GM10248 (cell line): Measurements from ENCODE around the gene VAPA.
"Not testable (repeated sequence)": the region's sequence is repeated elsewhere in the genome, so short reads cannot be mapped to it uniquely, and the experiment has no call there.

Experiments
- CTCF ChIA-PET: fragments of 300-600 bp; sonication (Branson Sonifier 250); formaldehyde crosslinking; extraction: SDS; loops from one replicate; lab custom pipeline; 2021; ENCODE audit warnings: antibody characterized with exemption; lab: Yijun Ruan, JAX
- POLR2A ChIA-PET: fragments of 350-650 bp; sonication (Branson Sonifier 250); formaldehyde crosslinking; extraction: SDS; loops from one replicate; lab custom pipeline; 2020; ENCODE audit warnings: antibody characterized with exemption; lab: Yijun Ruan, JAX
- DNase-seq: peaks from one replicate; pipeline ENCODE4 v3.0.0; 2012; ENCODE audit errors: extremely low spot score
- TF ChIP-seq, protein P1 (sequence below): IDR thresholded peaks from 2 replicates; pipeline ENCODE4 v1.5.1; 2012; ENCODE audit warnings: mild to moderate bottlenecking, low read depth; ENCODE audit errors: extremely low read depth, missing control alignments, control extremely low read depth

Gene VAPA

DNA sequence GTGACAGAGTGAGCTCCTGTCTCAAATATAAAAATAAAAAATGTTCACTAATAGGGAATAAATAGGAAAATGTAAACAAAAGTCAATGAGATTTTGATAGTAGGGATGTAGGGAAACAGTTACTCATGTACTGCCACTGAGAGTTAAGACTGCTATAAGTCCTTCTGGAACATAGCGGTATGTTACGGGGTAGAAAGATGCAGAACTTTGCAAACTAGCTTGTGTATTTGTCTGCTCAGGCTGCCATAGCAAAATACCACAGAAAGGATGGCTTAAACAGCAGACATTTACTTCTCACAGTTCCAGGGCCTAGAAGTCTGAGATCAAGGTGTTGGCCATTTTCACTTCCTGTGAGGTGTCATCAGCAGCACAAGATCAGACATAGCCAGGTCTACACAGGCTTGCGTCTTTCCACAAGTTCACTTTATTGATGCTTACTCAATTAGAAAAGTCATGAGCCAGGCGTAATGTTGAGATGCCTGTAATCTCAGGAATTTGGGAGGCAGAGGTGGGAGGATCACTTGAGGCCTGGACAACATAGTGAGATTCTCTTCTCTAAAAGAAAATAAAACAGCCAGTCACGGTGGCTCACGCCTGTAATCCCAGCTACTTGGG, 19.3 kb upstream of the VAPA start:
- ChIA-PET CTCF (interaction anchor here (1.6 kb wide), 1 partner anchor 14 kb away, joined by 3 read pairs; no protein-coding TSS in a partner anchor), POLR2A (no interaction called here)
- TF ChIP-seq, protein P1, sequence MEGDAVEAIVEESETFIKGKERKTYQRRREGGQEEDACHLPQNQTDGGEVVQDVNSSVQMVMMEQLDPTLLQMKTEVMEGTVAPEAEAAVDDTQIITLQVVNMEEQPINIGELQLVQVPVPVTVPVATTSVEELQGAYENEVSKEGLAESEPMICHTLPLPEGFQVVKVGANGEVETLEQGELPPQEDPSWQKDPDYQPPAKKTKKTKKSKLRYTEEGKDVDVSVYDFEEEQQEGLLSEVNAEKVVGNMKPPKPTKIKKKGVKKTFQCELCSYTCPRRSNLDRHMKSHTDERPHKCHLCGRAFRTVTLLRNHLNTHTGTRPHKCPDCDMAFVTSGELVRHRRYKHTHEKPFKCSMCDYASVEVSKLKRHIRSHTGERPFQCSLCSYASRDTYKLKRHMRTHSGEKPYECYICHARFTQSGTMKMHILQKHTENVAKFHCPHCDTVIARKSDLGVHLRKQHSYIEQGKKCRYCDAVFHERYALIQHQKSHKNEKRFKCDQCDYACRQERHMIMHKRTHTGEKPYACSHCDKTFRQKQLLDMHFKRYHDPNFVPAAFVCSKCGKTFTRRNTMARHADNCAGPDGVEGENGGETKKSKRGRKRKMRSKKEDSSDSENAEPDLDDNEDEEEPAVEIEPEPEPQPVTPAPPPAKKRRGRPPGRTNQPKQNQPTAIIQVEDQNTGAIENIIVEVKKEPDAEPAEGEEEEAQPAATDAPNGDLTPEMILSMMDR = no peak
- no peak for DNase-seq

DNA sequence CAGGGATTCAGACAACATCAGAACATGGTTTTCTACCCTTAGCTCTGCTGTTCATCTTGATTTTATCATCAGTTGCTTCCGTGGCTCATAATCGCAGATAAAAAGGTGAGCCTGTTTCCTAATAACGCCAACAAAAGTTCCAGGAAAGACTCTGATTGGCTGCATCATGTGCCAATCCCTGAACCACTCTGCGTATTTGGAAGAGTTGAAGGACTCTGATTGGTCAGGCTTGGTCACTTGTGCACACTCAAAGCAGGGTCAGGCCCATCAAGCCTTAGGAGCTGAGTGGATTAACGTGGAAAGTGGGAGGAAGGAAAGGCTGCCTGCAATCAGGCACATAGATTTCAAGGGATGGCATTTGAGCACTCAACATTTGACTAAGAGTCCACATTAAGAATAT, 16.7 kb upstream of the VAPA start:
- ChIA-PET CTCF (no interaction called here), POLR2A (no interaction called here)
- TF ChIP-seq, protein P1 = no peak

DNA sequence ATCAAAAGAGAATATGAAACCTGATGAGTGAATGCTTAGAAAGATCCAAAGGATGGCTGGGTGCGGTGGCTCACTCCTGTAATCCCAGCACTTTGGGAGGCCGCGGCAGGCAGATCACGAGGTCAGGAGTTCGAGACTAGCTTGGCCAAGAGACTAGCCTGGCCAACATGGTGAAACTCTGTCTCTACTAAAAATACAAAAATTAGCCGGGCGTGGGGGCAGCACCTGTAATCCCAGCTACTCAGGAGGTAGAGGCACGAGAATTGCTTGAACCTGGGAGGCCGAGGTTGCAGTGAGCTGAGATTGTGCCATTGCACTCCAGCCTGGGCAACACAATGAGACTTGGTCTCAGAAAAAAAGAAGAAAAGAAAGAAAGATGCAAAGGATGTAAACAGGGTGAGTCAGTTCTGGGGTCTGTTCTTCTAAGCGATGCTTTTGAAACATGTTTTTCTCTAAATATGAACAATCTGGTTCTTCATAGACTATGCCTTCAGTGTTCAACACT, 16.0 kb upstream of the VAPA start:
- POLR2A ChIA-PET, DNase-seq, CTCF ChIA-PET: not testable (repeated sequence)

More for the DNA sequence above, 16.7 kb upstream of the VAPA start:
- no peak for DNase-seq

DNA sequence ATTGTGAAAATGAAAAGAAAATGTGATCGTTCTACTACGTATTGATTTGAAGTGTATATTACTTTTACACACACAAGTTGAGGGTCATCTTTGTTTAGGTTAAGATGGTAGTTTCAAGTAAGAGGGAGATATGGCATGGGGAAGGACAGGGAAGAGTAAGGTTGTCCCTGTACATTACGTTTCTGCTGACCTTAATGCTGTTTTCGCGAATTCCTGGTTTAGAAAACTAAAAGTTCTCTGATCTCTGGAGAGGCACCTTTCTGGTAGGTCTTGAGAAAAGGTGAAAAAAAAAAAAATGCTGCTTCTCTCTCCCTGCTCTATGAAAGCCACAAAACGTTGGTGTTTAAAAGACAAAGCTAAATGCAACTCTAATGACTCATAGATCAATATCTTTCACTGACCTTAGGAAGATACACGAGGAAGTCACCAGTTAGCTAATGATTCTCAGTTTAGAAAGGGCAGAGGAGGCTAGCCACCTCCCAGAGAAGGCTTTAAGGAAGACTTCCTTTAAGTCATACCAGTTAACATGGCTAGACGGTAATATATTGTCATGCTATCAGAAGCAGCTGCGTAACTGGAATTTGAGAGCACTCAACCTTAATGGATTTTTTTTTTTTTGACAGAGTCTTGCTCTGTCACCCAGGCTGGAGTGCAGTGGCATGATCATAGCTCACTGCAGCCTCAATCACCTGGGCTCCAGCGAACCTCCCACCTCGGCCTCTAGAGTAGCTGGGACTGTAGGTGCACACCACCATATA, 14.8 kb upstream of the VAPA start:
- TF ChIP-seq, protein P1 = no peak
- ChIA-PET CTCF (no interaction called here), POLR2A (no interaction called here)
- DNase-seq = no peak

DNA sequence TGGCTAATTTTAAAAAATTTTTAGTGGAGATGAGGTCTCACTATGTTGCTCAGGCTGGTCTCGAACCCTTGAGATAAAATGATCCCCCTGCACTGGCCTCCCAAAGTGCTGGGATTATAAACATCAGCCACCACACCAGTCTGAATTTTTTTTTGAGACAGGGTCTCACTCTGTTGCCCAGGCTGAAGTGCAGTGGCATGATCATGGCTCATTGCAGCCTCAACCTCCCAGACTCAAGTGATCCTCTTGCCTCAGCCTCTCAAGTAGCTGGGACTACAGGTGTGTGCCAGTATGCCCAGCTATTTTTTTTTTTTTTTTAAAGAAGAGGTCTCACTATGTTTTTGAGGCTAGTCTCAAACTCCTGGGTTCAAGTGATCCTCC, 14.3 kb upstream of the VAPA start:
- CTCF ChIA-PET, POLR2A ChIA-PET, DNase-seq: not testable (repeated sequence)

DNA sequence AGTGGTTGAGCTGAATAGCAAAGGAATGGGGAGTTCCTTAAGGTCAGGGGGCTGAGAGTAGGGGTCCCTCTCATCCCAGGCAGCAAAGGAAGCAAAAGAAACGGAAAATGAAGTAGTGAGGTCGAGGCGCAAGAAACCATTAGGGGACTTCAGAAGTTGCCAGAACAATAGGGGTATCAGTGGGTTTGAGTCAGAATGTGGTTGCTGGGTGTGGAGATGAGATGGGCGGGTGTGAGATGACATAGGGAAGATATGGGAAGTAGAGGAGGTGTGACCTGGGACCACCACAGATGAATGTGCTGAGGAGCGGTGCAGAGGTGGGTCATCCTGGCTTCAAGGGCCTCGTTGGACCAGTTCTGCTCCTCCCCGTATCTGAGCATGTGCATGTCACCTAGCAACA, 13.1 kb upstream of the VAPA start:
- ChIA-PET POLR2A (no interaction called here), CTCF (no interaction called here)
- no peak for DNase-seq
- TF ChIP-seq, protein P1 = no peak

DNA sequence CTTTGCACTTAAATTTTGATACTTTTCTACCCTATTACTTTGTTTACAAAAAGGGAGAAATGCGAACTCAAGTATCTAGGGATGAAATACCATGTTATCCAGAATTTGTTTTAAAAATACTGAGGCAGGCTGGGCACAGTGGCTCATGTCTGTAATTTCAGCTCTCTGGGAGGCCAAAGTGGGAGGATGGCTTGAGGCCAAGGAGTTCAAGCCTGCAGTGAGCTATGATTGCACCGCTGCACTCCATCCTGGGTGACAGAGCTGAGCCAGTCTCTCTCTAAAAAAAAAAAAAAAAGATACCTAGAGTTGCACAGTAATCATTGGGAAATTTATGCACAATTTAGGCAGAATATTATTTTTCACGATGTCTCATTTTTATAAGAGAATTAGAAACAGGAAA, 12.4 kb upstream of the VAPA start:
- POLR2A ChIA-PET = no interaction called here

DNA sequence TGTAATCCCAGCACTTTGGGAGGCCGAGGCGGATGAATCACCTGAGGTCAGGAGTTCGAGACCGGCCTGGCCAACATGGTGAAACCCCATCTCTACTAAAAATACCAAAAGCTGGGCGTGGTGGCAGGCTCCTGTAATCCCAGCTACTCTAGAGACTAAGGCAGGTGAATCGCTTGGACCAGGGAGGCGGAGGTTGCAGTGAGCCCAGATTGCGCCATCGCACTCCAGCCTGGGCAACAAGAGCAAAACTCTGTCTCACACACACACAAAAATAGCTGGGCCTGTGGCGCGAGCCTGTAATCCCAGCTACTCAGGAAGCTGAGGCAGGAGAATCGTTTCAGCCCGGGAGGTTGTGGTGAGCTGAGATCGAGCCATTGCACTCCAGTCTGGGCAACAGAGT, 11.6 kb upstream of the VAPA start:
- POLR2A ChIA-PET, DNase-seq, CTCF ChIA-PET: not testable (repeated sequence)

More for the DNA sequence above, 12.4 kb upstream of the VAPA start:
- CTCF ChIA-PET = no interaction called here
- no peak for DNase-seq
- TF ChIP-seq, protein P1 = no peak
